Activated CD4-positive, alpha-beta T cell treated with anti-CD3 and anti-CD28 coated beads for 4 hours (primary cell): ENCODE results near the gene ORM2.

ENCODE experiments used
- DNase-seq, 2 donors: peaks; one replicate each; pipeline ENCODE4 v3.0.0-alpha.2; 2020

The ORM2 gene

GRCh38 chr9:114296338-114296737, 33.3 kb upstream of the ORM2 start:
- no peak for DNase-seq

DNA sequence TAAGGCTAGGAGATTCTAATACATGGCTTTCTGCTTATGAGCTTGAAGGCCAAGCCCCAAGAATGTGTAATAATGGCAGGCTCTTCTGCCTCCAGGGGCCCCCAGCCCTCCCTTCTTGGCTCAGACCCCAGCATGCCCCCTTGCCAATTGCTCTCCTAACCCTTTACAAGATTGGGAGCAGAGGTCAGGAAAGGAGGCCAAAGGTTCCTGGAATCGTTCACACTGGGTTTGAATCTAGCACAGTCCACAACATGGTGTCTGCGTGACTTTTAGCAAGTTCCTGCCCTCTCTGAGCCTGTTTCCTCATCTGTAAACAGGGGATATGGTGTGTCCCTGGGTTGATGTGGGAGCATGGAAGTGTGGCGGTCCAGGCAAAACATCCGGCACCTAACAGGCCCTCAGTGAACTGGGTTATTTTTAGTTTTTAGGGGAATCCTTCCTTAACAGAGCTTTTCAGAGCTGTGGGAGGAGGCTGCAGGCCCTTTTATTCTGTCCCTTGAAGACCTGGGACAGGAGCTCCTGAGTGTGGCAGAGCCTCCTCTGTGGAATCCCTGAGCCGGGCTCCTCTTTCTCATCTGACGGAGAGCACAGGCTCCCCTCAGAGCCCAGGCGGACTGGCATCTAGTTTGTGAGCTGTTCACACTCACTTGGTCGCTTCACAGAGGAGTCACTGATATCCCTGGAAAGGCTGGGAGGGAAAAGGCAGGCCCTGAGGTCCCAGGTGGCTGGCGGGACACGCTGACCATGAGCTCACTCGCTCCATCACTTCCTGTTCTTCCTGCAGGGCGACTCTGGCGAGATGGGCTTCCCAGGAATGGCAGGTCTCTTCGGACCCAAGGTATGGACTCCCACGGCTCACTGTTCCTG, 30.1 kb upstream of the ORM2 start:
- no peak for DNase-seq

DNA sequence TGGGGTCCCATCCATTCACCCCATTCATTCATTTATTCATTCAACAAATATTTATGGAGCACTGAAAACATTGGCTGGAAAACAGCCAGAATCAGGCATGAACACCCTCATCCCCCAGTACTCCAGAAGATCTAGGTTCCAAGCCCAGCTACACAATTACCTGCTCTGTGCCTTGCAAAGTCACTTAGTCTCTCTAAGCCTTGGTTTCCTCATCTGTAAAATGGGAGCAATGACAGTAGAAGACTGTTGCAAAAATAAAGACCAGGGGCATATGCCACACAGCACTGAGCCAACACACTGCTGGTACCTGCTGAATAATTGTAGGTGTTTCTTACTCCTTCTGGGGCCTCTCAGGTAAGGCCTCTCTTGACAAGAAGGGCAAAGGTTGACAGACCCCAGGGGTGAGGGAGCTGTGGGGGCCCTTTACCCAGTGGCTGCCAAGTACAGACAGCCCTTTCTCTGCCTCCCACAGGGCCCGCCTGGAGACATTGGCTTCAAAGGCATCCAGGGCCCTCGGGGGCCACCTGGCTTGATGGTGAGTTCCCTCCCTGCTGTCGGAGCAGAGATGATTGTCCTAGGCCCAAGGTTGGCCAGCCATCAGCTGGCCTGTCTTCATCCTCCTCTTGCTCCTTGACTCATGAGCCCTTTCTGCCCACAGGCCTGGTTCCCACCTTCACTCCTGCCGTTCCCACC, 29.4 kb upstream of the ORM2 start:
- no peak for DNase-seq

- DNase-seq, result no peak
Measured at GRCh38 chr9:114300846-114301797, 28.5 kb upstream of the ORM2 start.

DNA sequence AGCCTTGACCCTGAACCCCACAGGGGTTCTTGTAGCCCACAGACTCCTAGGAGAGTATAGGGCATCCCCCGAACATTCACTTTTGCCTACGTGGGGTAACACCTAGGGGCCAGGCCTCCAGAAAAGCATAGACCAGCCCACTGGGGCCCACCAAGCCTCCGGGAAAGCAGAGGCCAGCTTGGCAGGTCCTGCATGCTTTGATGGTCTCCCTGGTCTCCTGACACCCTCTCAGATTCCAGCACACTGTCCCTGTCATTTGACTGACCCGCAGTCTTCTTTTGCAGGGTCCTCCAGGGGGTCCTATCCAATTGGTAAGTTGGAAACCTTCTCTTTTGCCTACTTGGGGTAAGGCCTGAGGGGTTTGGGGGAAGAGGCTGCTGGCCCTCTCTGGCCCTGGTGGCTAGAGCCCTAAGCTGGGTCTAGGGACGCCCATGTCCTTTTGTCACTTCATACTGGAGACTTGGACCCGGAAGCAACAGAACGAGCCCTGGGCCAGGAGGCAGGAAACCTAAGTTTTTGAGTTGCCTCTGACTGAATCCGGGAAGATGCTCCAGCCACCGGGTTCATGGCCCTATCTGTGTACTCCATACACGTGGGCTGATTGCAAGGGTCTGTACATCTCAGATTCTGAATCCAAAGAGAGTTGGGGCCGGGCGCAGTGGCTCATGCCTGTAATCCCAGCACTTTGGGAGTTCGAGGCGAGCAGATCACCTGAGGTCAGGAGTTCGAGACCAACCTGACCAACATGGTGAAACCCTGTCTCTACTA, 27.7 kb upstream of the ORM2 start:
- no peak for DNase-seq

- DNase-seq, result no peak
Measured at GRCh38 chr9:114302727-114303126, 26.9 kb upstream of the ORM2 start.

DNA sequence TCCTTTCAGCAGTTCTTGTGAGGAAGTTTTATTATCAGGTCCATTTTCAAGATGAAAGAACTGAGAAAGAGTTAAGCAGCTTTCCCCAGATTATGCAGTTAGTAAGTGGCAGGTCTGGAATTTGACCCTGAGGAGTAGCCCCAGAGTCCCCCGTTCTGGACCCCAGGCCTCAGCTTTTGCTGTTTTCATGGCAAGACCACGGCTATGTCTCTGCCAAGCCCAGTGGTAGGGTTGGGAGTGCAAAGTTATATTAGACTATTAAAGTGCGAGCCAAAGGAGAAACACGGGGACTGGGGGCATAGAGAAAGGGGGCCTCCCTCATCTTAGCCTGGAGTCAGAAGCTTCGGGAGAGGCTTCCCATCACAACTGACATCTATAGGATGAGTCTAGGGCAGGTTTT, 26.1 kb upstream of the ORM2 start:
- DNase-seq, result no peak

GRCh38 chr9:114303977-114304376, 25.7 kb upstream of the ORM2 start:
- DNase-seq, result no peak

- no peak for DNase-seq
Measured at GRCh38 chr9:114304416-114305188, 25.1 kb upstream of the ORM2 start.

- no peak for DNase-seq
Measured at GRCh38 chr9:114307899-114308267, 21.8 kb upstream of the ORM2 start.

GRCh38 chr9:114308361-114308950, 21.2 kb upstream of the ORM2 start:
- DNase-seq, result no peak

DNA sequence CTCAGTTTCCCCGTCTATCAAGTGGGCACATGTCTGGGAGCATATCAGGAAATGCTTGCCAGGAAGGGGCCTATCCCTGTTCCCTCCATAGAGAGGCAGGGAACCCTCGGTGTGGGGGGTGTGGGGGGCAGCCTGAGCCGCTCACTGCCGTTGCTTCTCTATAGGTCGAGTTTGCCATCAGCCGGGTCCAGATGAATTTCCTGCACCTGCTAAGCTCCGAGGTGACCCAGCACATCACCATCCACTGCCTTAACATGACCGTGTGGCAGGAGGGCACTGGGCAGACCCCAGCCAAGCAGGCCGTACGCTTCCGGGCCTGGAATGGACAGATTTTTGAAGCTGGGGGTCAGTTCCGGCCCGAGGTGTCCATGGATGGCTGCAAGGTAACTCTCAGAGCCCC, 20.6 kb upstream of the ORM2 start:
- no peak for DNase-seq

DNA sequence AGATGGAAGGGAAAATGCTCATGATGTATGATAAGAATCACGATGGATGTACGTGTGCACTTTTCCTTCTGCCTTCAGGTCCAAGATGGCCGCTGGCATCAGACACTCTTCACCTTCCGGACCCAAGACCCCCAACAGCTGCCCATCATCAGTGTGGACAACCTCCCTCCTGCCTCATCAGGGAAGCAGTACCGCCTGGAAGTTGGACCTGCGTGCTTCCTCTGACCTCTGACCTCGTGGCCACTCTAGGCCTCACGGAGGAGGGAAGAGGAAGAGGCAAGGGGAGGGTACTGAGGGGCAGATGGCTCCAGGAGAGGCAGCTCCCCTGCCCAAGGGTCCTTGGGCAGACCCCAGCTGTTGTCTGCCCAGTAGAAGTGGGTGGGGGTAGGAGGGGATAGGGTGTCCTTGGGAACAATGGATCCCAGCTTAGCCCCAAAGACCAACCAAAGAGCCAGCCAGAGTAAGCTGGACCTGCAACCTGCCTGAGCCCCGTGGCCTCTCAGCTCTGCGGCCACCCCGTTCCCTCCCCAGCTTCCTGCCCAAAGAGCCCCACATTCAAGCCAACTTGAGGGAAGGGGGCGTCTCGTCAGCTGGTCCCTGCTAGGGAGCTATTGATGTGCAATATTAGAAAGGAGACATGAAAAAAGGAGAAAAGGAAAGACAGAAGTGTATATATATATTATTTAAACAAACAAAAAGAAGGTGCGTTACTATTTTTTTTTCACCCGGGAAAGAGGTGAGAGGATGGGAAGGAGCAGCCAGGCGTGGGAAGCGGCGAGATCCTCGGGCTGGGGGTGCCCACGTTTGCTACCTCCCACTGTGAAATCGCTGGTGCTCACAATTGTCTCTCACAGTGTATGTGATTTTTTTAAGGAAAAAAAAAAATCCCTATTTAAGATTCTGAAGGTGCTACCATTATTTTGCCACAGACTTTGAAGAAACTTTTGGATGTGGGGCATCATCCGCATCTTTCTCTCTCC, 18.9 kb upstream of the ORM2 start:
- no peak for DNase-seq

DNA sequence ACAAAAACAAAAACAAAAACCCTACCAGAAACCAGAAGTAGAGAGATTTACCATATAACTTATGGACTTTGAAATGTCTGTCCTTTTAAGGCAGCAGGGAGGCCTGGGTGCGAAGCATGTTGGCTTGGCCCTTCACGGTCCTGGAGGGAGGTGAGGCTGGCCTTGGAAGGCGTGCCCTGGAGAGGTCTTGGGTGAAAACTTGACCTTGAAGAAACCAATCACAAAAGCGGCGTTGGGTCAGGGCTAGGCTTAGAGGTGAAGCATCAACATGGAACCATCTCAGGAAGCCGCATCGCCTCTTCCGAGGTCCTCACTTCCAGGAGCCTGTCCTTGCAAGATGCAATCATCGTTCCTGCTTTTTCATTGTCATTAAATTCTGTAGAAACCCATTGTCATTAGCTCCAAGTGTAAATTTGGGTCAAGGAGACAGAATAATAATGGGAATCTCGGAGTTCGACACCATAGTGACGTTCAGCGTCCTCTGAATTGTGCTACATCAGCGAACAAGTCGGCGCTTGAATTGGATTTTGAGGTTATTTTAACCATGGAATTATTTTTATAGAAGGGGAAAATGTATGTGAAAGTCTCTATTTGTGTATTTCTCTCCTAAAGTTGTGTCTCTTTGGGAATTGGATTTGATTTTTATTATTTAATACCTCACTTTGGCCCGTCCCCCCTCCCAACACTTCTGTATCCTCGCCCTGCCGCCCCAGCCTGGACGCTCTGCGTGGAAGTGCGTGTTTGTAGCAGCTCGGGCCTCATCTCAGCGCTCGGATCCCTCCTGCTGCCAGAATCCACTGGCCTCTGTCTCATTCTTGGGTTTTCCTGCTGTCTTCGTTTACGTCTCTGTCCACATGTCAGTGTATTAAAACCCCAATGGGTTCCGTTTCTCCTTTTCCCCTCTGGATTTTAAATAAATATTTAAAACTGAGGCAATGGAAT, 17.8 kb upstream of the ORM2 start:
- no peak for DNase-seq

GRCh38 chr9:114312513-114312875, 17.2 kb upstream of the ORM2 start:
- DNase-seq, result no peak

GRCh38 chr9:114313186-114313585, 16.5 kb upstream of the ORM2 start:
- DNase-seq, result no peak

DNA sequence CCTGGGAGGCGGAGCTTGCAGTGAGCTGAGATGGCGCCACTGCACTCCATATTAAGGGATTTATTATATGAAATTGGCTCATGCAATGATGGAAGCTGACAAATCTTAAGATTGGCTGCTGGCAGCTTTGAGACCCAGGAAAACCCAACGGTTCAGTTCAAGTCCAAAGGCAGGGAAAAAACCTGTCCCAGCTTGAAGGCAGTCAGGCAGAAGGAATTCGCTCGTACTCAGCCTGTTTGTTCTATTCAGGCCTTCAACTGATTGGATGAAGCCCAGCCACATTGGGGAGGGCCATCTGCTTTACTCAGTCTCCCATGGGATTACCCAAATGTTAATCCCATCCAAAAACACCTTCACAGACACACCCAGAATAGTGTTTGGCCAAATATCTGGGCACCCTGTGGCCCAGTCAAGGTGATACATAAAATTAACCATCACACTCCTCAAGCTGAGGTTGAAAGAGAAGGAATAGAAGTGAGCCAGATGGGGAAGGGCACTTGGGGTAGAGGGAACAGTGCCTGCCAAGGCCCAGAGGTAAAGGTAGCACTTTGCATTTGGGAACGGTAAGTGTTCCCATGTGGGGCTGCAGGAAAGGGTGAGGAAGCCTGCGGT, 15.3 kb upstream of the ORM2 start:
- no peak for DNase-seq
